22Rv1 (cell line): ENCODE measurements around the gene STK17B.

Experiments
- ZFX ChIP-seq: fragments of 450-650 bp; IDR thresholded peaks from 2 replicates; pipeline ENCODE4 v1.6.1; 2017; ENCODE audit warnings: antibody characterized with exemption, borderline replicate concordance
- TF ChIP-seq, protein P1 (sequence below): fragments of 450-650 bp; IDR thresholded peaks from 2 replicates; pipeline ENCODE4 v1.5.1; 2017; ENCODE audit warnings: mild to moderate bottlenecking

- TF ChIP-seq, protein P1, sequence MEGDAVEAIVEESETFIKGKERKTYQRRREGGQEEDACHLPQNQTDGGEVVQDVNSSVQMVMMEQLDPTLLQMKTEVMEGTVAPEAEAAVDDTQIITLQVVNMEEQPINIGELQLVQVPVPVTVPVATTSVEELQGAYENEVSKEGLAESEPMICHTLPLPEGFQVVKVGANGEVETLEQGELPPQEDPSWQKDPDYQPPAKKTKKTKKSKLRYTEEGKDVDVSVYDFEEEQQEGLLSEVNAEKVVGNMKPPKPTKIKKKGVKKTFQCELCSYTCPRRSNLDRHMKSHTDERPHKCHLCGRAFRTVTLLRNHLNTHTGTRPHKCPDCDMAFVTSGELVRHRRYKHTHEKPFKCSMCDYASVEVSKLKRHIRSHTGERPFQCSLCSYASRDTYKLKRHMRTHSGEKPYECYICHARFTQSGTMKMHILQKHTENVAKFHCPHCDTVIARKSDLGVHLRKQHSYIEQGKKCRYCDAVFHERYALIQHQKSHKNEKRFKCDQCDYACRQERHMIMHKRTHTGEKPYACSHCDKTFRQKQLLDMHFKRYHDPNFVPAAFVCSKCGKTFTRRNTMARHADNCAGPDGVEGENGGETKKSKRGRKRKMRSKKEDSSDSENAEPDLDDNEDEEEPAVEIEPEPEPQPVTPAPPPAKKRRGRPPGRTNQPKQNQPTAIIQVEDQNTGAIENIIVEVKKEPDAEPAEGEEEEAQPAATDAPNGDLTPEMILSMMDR, result no peak
- TF ChIP-seq ZFX, result no peak
Observed at GRCh38 chr2:196142825-196143224, 28.6 kb downstream of the STK17B start.
